DMS153 treated with DMSO at 0.1 percent for 48 hours (cell line): ENCODE results near the gene TIAM1.

ENCODE experiments used
- DNase-seq: peaks from one replicate; lab custom pipeline; 2025; ENCODE audit not compliant: unreplicated experiment; lab: John Stamatoyannopoulos, UW

TIAM1 gene

DNA sequence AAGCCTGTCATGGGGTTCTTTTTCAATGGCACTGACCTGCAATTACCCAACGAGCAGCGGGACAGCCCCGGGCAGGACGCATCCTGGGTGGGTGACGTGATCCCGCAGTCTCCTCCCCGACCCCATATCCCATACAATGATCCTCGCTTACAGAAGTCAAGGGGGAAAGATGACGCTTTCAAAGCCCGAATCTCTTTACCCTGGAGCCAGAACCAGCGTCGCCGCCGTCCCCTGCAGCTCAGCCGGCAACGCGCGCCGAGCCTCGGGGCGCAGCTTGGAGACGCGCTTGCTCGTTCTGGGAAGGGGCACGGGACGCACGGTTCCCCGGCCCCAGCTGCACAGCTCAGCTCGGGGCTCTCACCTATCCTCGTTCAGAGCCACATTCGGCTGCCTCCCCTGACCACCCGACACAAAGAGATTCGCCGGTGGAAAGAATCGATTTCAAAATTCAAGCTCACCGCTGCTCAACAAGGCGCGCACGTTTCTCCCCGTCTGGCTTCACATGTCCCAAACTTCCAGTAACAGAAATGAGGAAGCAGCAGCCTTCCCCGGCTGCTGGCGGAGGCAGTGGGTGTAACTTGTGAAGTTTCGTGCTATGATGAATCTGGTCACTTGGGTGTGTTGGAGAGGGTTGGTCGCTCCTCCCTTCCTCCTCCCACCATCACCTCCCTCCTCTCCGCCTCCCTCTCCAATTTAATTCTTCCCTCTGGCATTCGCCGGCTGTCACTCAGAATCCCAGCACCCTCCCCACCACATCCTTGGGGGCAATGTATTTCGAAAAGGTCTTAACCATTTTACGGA, at the start of gene TIAM1:
TIAM1 (minus strand) TSS at position 582 of the 801 bp plus-strand sequence. CDS start 77,289 bp downstream, outside the sequence.
- peak; percentile 22 for DNase-seq

DNA sequence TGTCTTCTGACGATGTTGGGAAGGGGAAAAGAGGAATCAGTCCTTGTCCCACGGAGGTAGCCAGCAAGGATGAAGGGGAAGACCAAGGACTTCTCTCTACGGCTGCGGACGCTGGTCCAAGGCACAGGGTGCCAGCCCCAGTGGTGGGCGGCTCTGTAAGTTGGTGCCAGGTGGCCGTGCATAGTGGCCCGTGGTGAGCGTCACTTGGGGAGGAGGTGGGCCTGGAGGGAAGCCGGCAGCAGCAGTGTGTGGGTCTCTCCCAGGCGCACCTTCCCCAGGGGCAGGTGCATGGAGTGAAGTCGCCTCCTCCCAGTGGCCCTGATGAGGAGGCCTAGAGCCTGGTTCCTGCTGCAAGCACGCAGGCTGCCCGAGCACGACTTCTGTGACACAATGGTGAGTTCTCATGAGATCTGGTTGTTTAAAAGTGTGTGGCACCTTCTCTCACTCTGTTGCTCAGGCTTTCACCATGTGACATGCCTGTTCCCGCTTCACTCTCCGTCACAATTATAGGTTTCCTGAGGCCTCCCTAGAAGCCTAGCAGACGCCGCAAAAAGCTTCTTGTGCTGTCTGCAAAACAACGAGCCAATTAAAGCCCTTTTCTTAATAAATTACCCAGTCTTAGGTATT, 43.6 kb upstream of the TIAM1 start:
- DNase-seq, result no peak

DNA sequence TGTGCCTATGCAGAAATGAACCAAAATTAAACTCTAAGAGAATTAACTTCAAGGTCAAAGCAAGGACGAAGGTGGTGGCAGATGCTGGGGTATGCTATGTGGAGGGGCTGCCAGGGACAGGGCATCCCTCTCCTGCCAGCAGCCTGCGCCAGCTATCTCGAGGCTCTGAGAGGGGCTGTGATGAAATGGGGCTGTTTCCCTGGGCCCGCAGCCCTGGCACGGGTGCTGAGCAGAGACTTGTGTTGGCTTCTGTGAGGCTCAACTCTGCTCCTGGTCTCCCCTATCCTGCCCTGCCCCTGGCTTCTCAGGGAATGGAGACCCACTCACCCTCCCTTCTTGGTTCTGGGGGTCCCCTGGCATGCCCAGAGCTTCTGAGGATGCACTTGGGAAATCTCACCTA, 41.9 kb upstream of the TIAM1 start:
- DNase-seq, result no peak

DNA sequence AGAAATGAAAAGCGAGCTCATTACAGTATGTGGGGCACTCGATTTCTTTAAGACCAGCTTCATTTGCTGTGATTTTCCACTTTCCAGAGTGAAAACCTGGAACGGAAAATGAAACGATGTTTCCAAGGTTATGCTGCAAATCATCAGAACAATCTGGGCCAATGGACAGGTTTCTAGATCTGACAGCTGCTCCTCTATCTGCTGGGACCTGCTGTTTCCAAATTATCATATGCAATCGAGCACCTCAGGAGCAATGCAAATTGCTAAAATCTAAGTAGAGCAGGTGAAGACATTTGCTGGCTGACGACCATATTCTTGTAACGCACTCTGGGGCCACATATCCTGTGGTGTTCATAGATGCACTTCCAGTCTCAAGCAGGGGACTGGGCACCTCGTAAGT, 39.7 kb upstream of the TIAM1 start:
- DNase-seq, result no peak

DNA sequence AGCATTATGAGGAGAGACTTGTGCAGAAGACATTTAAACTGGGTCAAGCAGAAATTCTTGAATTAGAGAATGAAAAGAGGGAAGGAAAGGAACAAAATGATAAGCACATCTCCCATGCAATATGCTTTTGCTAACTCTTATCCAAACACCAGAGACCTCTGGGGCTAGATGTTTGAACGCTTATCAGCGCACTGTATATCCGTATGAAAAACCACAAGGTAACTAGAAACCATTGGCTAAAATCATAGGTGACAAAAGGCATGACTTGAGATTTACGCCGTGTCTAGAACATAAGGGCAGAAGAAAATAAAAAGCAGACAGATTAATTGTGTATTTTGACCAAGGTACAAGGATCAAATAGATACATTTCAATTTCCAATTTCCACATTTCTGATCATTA, 38.0 kb upstream of the TIAM1 start:
- DNase-seq, result no peak

- no peak for DNase-seq
These were observed 32.2 kb upstream of the TIAM1 start for GRCh38 chr21:31376301-31376700.

GRCh38 chr21:31374395-31374794, 30.3 kb upstream of the TIAM1 start:
- DNase-seq, result no peak

DNA sequence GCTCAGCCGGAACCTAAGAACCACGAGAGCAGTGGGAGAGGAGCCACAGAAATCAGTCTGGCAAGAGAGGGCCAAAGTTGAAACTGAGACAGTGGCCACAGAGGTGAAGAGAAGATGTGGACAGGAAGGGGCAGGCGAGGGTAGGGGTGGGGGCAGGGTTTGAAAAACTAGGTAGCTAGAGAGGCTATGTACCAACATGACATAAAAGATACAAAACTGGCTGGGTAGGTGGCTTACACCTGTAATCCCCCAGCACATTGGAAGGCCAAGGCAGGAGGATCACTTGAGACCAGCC, 28.4 kb upstream of the TIAM1 start:
- DNase-seq, result no peak

DNA sequence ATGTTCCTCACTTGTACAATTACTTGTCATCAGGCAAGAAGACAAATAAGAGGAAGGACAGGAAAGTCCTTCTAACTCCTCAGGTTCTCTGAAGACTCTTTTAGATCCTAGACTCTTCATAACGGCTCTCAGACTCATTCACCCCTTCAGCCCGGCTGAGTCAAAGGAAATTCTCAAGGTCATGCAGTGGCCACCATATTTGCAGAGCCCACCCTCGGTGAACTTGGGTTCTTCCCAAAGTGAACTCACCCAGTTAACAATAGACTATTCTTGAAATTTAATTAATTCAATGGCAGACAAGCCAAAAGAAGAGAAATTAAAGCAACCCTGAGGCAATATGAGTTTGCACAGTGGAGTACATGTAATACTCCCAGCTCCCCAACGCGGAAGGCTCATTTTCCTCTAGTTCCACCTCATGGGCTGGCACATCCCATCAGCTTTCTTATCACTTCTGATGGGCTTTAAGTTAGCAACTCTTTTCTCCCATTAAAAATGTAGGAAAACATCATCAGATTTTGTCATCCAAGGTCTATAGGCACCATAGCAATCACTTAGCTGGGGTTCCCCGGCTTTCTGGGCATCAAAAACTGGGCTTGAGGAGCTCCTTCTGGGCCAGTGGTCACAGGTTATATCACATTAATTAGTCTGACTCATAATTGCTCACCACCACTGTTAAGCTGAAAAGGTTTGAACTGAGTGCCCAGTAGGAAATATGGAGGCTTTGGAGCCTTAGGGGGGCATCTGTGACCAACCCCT, 27.8 kb upstream of the TIAM1 start:
- no peak for DNase-seq

DNA sequence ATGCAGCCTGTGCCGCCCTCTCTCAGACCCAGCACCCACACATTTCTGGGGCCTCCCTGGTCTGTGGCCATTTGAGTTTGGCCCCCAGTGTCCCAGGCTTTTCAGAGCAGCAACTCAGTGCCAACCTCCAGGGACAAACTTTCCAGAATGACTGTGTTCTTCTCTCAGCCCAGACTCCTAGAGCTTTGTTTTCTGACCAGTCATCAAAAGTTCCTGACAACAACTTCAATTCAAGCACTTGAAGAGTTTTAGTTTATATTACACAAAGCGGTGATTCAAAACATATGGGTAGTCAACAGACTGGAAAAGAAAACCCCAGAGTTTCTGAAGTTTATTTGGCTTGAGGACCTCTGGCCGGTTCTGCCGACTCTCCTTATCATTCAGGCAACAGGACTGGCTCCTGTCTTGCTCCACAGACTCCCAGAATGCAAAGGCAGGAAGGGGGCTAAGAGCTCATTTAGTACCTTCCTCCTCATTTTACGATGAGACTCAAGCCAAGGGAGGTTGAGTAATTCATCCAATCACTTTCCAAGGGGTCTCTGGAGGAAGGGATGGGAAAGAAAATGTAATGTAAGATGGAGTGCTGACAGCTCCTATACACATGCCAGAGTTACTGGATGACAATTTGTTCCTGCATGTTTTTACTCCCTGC, 27.0 kb upstream of the TIAM1 start:
- no peak for DNase-seq

DNA sequence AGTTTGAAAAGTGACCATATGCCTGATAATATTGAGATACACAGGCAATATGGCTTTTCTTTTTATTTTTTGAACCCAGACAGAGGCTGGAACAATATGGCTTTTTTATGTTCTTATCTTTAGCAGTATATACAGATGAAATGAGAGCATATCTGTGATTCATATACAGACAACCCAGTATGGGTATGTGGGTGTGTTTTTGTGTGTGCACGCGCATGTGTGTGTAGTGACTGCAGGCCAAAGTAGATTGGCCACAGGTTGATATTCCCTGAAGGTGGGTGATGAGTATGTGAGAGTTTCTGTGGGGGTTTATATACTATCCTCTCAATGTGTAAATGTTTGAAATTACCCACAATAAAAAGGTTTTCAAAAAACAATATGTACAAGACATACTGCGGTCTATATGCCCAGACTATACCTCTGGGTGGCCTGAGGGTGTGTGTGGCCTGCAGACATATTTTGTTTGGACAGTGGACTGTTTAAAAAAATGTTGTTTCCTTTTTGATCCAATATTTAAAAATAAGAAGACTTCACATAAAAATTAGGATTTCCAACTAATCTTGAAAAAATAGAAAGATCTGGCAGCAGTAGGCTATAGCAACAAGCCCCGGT, 26.3 kb upstream of the TIAM1 start:
- no peak for DNase-seq

DNA sequence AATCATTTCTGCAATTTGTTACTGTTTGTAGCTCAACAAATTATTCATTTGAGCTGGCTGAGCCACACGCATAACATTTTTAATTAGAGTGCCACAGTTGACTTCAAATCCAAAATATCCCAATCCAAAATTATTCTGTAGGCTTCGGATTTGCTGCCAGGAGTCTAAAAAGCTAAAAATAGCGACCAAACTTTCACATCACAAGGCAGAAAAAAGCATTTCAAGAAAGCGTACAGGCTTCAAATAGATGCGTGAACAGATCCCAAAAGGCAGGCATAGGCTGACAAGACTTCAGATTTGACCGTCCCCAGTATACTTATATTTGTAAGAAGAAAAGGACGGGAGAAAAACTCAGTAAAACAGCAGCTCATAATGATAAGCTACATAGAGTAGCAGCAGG, 24.3 kb upstream of the TIAM1 start:
- DNase-seq, result no peak

- no peak for DNase-seq
These were observed 23.7 kb upstream of the TIAM1 start for GRCh38 chr21:31367801-31368200.

DNA sequence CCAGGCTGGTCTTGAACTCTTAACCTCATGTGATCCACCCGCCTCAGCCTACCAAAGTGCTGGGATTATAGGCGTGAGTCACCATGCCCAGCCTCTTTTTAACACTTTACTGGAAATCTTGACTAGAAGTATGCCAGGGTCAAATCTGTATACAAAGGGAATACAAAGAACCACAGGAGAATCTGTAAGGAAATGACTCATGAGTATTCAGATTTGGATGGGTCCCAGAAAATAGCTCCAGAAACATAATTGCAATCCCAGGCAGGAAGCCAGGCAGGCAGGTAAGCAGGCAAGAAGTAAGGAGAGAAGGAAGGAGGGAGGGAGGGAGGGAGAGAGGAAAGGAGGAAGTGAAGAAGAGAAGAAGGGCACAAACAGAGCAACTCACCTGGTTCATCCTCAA, 22.8 kb upstream of the TIAM1 start:
- DNase-seq, result no peak

- no peak for DNase-seq
These were observed 20.3 kb upstream of the TIAM1 start for GRCh38 chr21:31364253-31364945.

DNA sequence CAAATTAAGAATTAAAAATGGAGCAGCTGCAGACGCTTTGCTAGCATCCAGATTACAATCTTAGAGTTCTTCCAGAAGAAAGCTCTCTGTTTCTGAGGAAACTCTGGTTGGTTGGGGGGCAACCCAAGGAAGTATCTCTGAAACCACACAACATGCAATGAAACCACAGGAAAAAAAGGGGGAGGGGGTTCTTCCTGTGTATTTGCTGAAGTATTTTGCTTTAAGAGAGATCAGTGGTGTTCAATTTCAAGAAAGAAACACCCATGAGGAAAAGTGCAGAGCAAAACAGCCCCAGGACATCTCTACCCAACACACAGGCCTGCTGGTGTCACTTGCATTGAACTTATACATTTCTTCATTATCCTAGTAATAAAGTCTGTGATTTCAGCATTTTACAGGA, 19.7 kb upstream of the TIAM1 start:
- no peak for DNase-seq

DNA sequence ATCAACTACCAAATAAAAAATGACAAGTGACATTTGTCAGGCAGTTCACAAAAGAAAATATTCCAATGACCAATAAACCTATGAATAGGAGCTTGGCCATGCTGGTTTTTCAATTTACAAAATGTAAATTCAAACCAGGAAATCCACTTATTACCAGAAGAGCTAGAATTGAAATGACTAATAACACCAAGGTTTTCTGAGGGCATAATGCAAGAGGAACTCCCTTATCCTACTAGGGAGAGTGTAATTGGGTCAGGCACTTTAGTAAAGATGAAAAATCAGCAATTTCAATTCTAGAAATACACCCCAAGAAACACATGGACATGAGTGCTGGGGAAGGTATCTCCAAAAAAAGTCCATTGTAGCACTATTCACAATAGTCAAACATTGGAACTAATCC, 16.7 kb upstream of the TIAM1 start:
- no peak for DNase-seq

DNA sequence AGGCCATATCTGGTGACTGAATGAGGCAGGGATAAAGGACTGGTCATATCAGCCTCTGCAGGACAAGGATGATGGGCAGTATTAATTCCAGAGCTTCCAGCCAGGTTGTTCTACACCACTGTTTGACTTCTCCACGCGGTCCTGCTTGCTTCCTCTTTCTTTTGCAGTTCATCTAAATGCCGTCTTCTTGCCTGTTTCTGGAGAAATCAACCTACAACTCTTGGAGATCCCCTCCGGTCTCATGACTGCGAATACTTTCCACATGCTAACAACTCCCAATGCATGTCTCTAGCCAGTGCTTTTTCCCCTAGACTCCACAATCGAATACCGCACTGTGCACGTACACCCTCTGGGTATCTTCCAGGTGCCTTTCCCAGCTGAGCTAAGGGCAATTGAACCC, 14.1 kb upstream of the TIAM1 start:
- DNase-seq, result no peak

DNA sequence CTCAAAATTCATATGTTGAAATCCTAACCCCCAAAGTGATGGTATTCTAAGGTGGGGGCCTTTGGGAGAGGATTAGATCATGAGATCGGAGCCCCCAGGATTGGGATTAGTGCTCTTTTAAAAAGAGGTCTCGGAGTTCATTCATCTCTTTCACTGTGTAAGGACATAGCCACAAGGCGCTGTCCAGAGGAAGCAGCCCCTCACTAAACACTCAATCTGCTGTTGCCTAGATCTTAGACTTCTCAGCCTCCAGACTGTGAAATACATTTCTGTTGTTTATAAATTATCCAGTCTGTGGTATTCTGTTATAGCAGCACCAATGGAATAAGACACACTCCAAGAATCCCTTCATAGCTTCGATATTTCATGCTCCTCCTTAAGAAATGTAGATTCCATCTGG, 12.4 kb upstream of the TIAM1 start:
- DNase-seq, result no peak

- no peak for DNase-seq
These were observed 10.8 kb upstream of the TIAM1 start for GRCh38 chr21:31354604-31355443.
